GM18499 (cell line): ENCODE measurements around the gene ELL3.
"Not testable (repeated sequence)": the region's sequence is repeated elsewhere in the genome, so short reads cannot be mapped to it uniquely, and the experiment has no call there.

ENCODE experiments used
- ATAC-seq: cut with Tn5 transposase; IDR thresholded peaks from one replicate; pipeline ENCODE4 v1.9.1; 2021; ENCODE audit warnings: moderate number of reproducible peaks; ENCODE audit not compliant: insufficient read depth, unreplicated experiment

ELL3 gene

DNA sequence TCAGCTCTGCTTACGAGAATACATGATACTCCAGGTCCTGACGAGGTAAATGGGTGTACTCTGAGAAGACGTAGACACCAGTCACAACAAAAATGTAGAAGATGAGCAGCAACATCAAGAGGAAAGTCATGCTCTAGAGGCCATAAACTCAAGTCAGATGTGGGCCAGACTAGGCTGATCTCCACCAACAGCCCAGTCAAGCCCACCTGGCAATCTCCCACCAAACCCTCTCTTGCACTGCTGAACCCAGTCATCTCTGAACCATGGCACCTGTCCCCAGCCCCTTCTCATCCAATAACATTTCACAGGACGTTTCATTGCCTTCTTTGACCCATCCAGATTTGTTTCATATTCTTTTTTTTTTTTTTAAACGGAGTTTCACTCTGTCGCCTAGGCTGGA is 41.4 kb downstream of the ELL3 start:
- peak; percentile 41 for ATAC-seq

DNA sequence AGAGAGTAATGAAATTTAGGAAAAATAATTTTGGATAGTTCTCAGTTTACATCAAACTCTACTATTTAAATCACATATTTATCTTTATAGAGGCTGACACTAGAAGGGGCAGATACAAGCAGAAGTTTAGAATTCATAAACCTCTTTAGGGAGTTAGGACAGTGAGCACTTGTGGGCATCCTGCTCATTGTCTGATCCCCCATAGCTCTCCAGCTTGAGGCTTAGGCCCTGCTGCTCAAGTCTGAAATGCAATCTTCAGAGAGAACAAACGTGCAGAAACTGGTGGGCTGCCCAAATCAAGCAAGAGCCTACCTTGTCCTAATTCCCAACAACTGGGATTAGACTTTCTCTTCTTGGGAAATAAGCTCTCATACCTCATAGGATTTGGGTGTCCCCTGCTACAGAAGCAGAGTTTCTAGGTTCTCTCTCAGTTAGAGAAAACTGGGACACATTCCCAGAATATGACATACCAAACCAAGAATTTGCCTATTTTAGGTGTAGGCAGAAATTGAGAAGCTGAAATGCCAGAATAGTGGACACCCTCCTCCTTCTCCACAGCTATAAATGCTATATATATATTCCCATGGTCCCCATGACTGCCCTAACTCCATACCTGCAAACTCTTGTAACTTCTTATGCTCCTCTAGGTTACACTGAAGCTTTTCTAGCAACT is 48.6 kb downstream of the ELL3 start:
- not testable (repeated sequence) for ATAC-seq

GRCh38 chr15:43726306-43726705 is 50.5 kb downstream of the ELL3 start:
- not testable (repeated sequence) for ATAC-seq

DNA sequence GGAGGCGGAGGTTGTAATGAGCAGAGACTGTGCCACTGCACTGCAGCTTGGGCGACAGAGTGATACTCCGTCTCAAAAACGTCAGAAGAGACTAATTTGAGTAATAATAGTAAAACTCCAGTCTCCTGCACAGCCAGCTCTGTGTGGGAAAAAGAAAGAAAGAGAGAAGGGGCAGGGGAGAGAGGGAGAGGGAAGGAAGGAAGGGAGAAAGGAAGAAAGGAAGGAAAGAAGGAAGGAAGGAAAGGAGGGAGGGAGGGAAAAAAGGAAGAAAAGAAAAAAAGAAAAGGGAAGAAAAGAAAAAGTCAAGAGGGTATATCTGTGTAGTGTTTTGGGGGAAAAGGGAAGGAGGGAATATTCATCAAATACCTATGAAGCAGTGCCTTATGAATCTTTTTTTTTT is 53.6 kb downstream of the ELL3 start:
- no peak for ATAC-seq
